Trophoblast cell (in vitro differentiated cells and primary cell): ENCODE data around the gene TXNRD2.

Source experiments
- DNase-seq, 2 donors: peaks; one replicate each; pipeline ENCODE4 v3.0.0-alpha.2; 2016
- H2AFZ ChIP-seq: 2 replicates; pipeline ENCODE4 v1.6.1; 2013; ENCODE audit warnings: low read length, moderate library complexity, mild to moderate bottlenecking; ENCODE audit not compliant: insufficient read depth, poor library complexity
- H2AK5ac ChIP-seq: 2 replicates; pipeline ENCODE4 v1.6.1; 2013; ENCODE audit warnings: mild to moderate bottlenecking, low read length
- H2BK120ac ChIP-seq: 2 replicates; pipeline ENCODE4 v1.6.1; 2013; ENCODE audit warnings: low read length, mild to moderate bottlenecking, moderate library complexity; ENCODE audit not compliant: insufficient read depth, poor library complexity
- H2BK12ac ChIP-seq: 2 replicates; pipeline ENCODE4 v1.6.1; 2013; ENCODE audit warnings: mild to moderate bottlenecking, low read length, moderate library complexity
- H2BK5ac ChIP-seq: 2 replicates; pipeline ENCODE4 v1.6.1; 2013; ENCODE audit warnings: low read length, low read depth, moderate library complexity, mild to moderate bottlenecking; ENCODE audit not compliant: poor library complexity
- H3K14ac ChIP-seq: 2 replicates; pipeline ENCODE4 v1.6.1; 2013; ENCODE audit warnings: mild to moderate bottlenecking, low read length
- H3K18ac ChIP-seq: 2 replicates; pipeline ENCODE4 v1.6.1; 2013; ENCODE audit warnings: mild to moderate bottlenecking, low read length
- H3K23ac ChIP-seq: 2 replicates; pipeline ENCODE4 v1.6.1; 2013; ENCODE audit warnings: low read length
- H3K27ac ChIP-seq: 2 replicates; pipeline ENCODE4 v1.5.1; 2013; ENCODE audit warnings: low read depth, mild to moderate bottlenecking, inconsistent platforms, low read length, moderate library complexity
- H3K27me3 ChIP-seq: 2 replicates; pipeline ENCODE4 v1.6.1; 2013; ENCODE audit warnings: inconsistent platforms, mild to moderate bottlenecking, low read length, moderate library complexity; ENCODE audit not compliant: insufficient read depth
- H3K36me3 ChIP-seq, 2 experiments: 1 replicate in 1 of 2; 2 replicates in 1 of 2; pipeline ENCODE4 v1.6.1; 2013; ENCODE audit warnings: low read length in 2 of 2, mild to moderate bottlenecking in 2 of 2, moderate library complexity in 1 of 2; ENCODE audit not compliant: insufficient read depth in 2 of 2, control insufficient read depth in 1 of 2
- H3K4ac ChIP-seq: 2 replicates; pipeline ENCODE4 v1.6.1; 2013; ENCODE audit warnings: low read depth, mild to moderate bottlenecking, low read length, moderate library complexity
- H3K4me1 ChIP-seq, 2 experiments: 1 replicate in 1 of 2; 2 replicates in 1 of 2; pipeline ENCODE4 v1.6.1; 2013; ENCODE audit warnings: low read length in 2 of 2, mild to moderate bottlenecking in 2 of 2, moderate library complexity in 1 of 2; ENCODE audit not compliant: insufficient read depth in 2 of 2, control insufficient read depth in 1 of 2
- H3K4me2 ChIP-seq: 2 replicates; pipeline ENCODE4 v1.6.1; 2013; ENCODE audit warnings: inconsistent platforms, mild to moderate bottlenecking, low read length, moderate library complexity
- H3K4me3 ChIP-seq: 2 replicates; pipeline ENCODE4 v1.5.1; 2013; ENCODE audit warnings: mild to moderate bottlenecking, low read depth, low read length, inconsistent platforms
- H3K79me1 ChIP-seq: one replicate; pipeline ENCODE4 v1.6.1; 2013; ENCODE audit warnings: low read length
- H3K79me2 ChIP-seq: 2 replicates; pipeline ENCODE4 v1.6.1; 2013; ENCODE audit warnings: low read length, mild to moderate bottlenecking; ENCODE audit not compliant: control insufficient read depth, insufficient read depth, poor library complexity
- H3K9ac ChIP-seq: 2 replicates; pipeline ENCODE4 v1.6.1; 2013; ENCODE audit warnings: mild to moderate bottlenecking, low read length
- H3K9me3 ChIP-seq: 2 replicates; pipeline ENCODE4 v1.6.1; 2013; ENCODE audit warnings: low read depth, mild to moderate bottlenecking, control low read depth, inconsistent platforms, low read length; ENCODE audit not compliant: insufficient read depth
- H4K12ac ChIP-seq: 2 replicates; pipeline ENCODE4 v1.6.1; 2013; ENCODE audit warnings: low read depth, mild to moderate bottlenecking, low read length, moderate library complexity
- H4K8ac ChIP-seq: 2 replicates; pipeline ENCODE4 v1.6.1; 2013; ENCODE audit warnings: low read depth, mild to moderate bottlenecking, low read length, moderate library complexity
- H4K91ac ChIP-seq: one replicate; pipeline ENCODE4 v1.6.1; 2013; ENCODE audit warnings: low read depth, mild to moderate bottlenecking, low read length, moderate library complexity
- WGBS: extraction: QIAGEN DNeasy Blood & Tissue Kit; methylation state at CpG from one replicate; pipeline ENCODE4 v1.1.7; 2013; ENCODE audit warnings: missing lambda C conversion rate; ENCODE audit not compliant: insufficient read length, insufficient coverage; ENCODE audit errors: extremely low coverage; 5-methylcytosine and 5-hydroxymethylcytosine counted together

TXNRD2 gene

GRCh38 chr22:19844377-19845053 lies 97.1 kb downstream of the TXNRD2 start:
- WGBS = no CpG with 5 or more reads among the region's 18 CpGs
- Histone ChIP-seq H2AFZ (no peak overlapping the region), H3K4me1 (peaks cover 11 to 13% of the 10 kb centered on the region in 2 experiments)

GRCh38 chr22:19843857-19844376 lies 97.7 kb downstream of the TXNRD2 start:
- Histone ChIP-seq H2BK5ac (no peak overlapping the region), H4K8ac (no peak overlapping the region), H3K4me2 (no peak overlapping the region), H3K79me2 (peaks cover 2% of the 10 kb centered on the region), H2AFZ (no peak overlapping the region), H2BK12ac (no peak overlapping the region), H3K36me3 (peaks cover 0 to 4% of the 10 kb centered on the region in 2 experiments), H3K27me3 (no peaks in the 10 kb centered on the region), H3K9ac (no peak overlapping the region), H3K27ac (no peak overlapping the region), H4K12ac (no peak overlapping the region), H2BK120ac (no peak overlapping the region), H3K18ac (no peak overlapping the region), H3K4ac (no peak overlapping the region), H3K4me3 (no peak overlapping the region), H3K79me1 (peaks cover 4% of the 10 kb centered on the region), H3K4me1 (peaks cover 10 to 11% of the 10 kb centered on the region in 2 experiments), H2AK5ac (no peak overlapping the region), H3K9me3 (peaks cover 2% of the 10 kb centered on the region), H3K23ac (no peak overlapping the region), H3K14ac (no peak overlapping the region), H4K91ac (no peak overlapping the region)
- no peak for DNase-seq
- WGBS = no CpG with 5 or more reads among the region's 11 CpGs

More at GRCh38 chr22:19844377-19845053, 97.1 kb downstream of the TXNRD2 start:
- H3K79me1 ChIP-seq = peaks cover 5% of the 10 kb centered on the region
- H2AK5ac ChIP-seq = no peak overlapping the region
- no peak overlapping the region for H4K91ac ChIP-seq
- no peak overlapping the region for H4K8ac ChIP-seq
- H2BK12ac ChIP-seq = no peak overlapping the region
- peaks cover 2% of the 10 kb centered on the region for H3K79me2 ChIP-seq
- H3K36me3 ChIP-seq = peaks cover 0 to 4% of the 10 kb centered on the region in 2 experiments
- no peak overlapping the region for H3K4me2 ChIP-seq
- H3K23ac ChIP-seq = no peak overlapping the region
- no peak overlapping the region for H3K27ac ChIP-seq
- no peak overlapping the region for H3K4me3 ChIP-seq
- peaks cover 2% of the 10 kb centered on the region for H3K9me3 ChIP-seq
- no peak overlapping the region for H3K4ac ChIP-seq
- peak; percentile 28 to 77 for DNase-seq
- H3K18ac ChIP-seq = no peak overlapping the region
- H4K12ac ChIP-seq = no peak overlapping the region
- no peak overlapping the region for H3K9ac ChIP-seq
- no peak overlapping the region for H2BK5ac ChIP-seq
- no peaks in the 10 kb centered on the region for H3K27me3 ChIP-seq
- H3K14ac ChIP-seq = no peak overlapping the region
- H2BK120ac ChIP-seq = no peak overlapping the region

GRCh38 chr22:19843107-19843856 lies 98.3 kb downstream of the TXNRD2 start:
- H3K4ac ChIP-seq = no peak overlapping the region
- H2BK120ac ChIP-seq = no peak overlapping the region
- H3K23ac ChIP-seq = no peak overlapping the region
- H3K14ac ChIP-seq = no peak overlapping the region
- no peak overlapping the region for H2AK5ac ChIP-seq
- DNase-seq = no peak
- no peak overlapping the region for H3K27ac ChIP-seq
- no peak overlapping the region for H4K91ac ChIP-seq
- no CpG with 5 or more reads among the region's 27 CpGs for WGBS
- H3K4me3 ChIP-seq = no peak overlapping the region
- H3K36me3 ChIP-seq = peaks cover 0 to 3% of the 10 kb centered on the region in 2 experiments
- no peaks in the 10 kb centered on the region for H3K79me1 ChIP-seq
- no peaks in the 10 kb centered on the region for H3K27me3 ChIP-seq
- H3K4me1 ChIP-seq = peaks cover 5 to 6% of the 10 kb centered on the region in 2 experiments
- no peak overlapping the region for H3K9ac ChIP-seq
- H3K4me2 ChIP-seq = no peak overlapping the region
- no peak overlapping the region for H2BK5ac ChIP-seq
- no peak overlapping the region for H3K18ac ChIP-seq
- H3K79me2 ChIP-seq = no peaks in the 10 kb centered on the region
- H3K9me3 ChIP-seq = peaks cover 2% of the 10 kb centered on the region
- H2AFZ ChIP-seq = no peak overlapping the region
- no peak overlapping the region for H2BK12ac ChIP-seq
- no peak overlapping the region for H4K8ac ChIP-seq
- no peak overlapping the region for H4K12ac ChIP-seq

- no peak overlapping the region for H3K23ac ChIP-seq
- H3K9me3 ChIP-seq = peaks cover 2% of the 10 kb centered on the region
- no CpG with 5 or more reads among the region's 12 CpGs for WGBS
- no peaks in the 10 kb centered on the region for H3K79me2 ChIP-seq
- peaks cover 0 to 3% of the 10 kb centered on the region in 2 experiments for H3K36me3 ChIP-seq
- no peak overlapping the region for H3K14ac ChIP-seq
- no peak overlapping the region for H2AK5ac ChIP-seq
- H3K79me1 ChIP-seq = no peaks in the 10 kb centered on the region
- peaks cover 3 to 6% of the 10 kb centered on the region in 2 experiments for H3K4me1 ChIP-seq
- H3K4me2 ChIP-seq = no peak overlapping the region
- H3K27me3 ChIP-seq = no peaks in the 10 kb centered on the region
- no peak overlapping the region for H4K12ac ChIP-seq
- H3K27ac ChIP-seq = no peak overlapping the region
- no peak overlapping the region for H2BK5ac ChIP-seq
- H3K9ac ChIP-seq = no peak overlapping the region
- H2BK12ac ChIP-seq = no peak overlapping the region
- H2AFZ ChIP-seq = no peak overlapping the region
- H3K4ac ChIP-seq = no peak overlapping the region
- DNase-seq = peak in 1 of 2 donors; percentile 42
- H4K91ac ChIP-seq = no peak overlapping the region
- H3K18ac ChIP-seq = peak overlapping the region; percentile 38
- H4K8ac ChIP-seq = no peak overlapping the region
- H3K4me3 ChIP-seq = no peak overlapping the region
- no peak overlapping the region for H2BK120ac ChIP-seq
These were observed 99.1 kb downstream of the TXNRD2 start for GRCh38 chr22:19842393-19843106.
